Ishikawa (cell line): ENCODE results near the gene DENND4C.

Experiments used
- CEBPB ChIP-seq: IDR thresholded peaks from 2 replicates; pipeline ENCODE4 v1.6.1; 2012
- CREB1 ChIP-seq: IDR thresholded peaks from 2 replicates; pipeline ENCODE4 v1.6.1; 2012; ENCODE audit warnings: low read depth
- EGR1 ChIP-seq: IDR thresholded peaks from 2 replicates; pipeline ENCODE4 v1.6.1; 2012
- EP300 ChIP-seq: IDR thresholded peaks from 2 replicates; pipeline ENCODE4 v1.6.1; 2012; ENCODE audit warnings: borderline replicate concordance
- FOXM1 ChIP-seq: IDR thresholded peaks from 2 replicates; pipeline ENCODE4 v1.6.1; 2012; ENCODE audit warnings: low read depth, borderline replicate concordance
- MAX ChIP-seq: IDR thresholded peaks from 2 replicates; pipeline ENCODE4 v1.6.1; 2012
- NFIC ChIP-seq: IDR thresholded peaks from 2 replicates; pipeline ENCODE4 v1.6.1; 2012
- RAD21 ChIP-seq: IDR thresholded peaks from 2 replicates; pipeline ENCODE4 v1.6.1; 2012; ENCODE audit warnings: low read depth
- TAF1 ChIP-seq: IDR thresholded peaks from 2 replicates; pipeline ENCODE4 v1.6.1; 2012; ENCODE audit warnings: low read depth, mild to moderate bottlenecking
- TCF12 ChIP-seq: IDR thresholded peaks from 2 replicates; pipeline ENCODE4 v1.6.1; 2012; ENCODE audit warnings: low read depth
- TEAD4 ChIP-seq: IDR thresholded peaks from 2 replicates; pipeline ENCODE4 v1.6.1; 2012
- USF1 ChIP-seq: IDR thresholded peaks from 2 replicates; pipeline ENCODE4 v1.6.1; 2012
- YY1 ChIP-seq: IDR thresholded peaks from 2 replicates; pipeline ENCODE4 v1.6.1; 2012; ENCODE audit warnings: low read depth
- ZBTB7A ChIP-seq: IDR thresholded peaks from 2 replicates; pipeline ENCODE4 v1.6.1; 2012; ENCODE audit warnings: low read depth
- TF ChIP-seq, protein P1 (sequence below): IDR thresholded peaks from 2 replicates; pipeline ENCODE4 v1.6.1; 2012; ENCODE audit warnings: low read depth, mild to moderate bottlenecking

The DENND4C gene

GRCh38 chr9:19376931-19377330 is 146.4 kb downstream of the DENND4C start:
- no peak for TF ChIP-seq TEAD4
- no peak for TF ChIP-seq FOXM1
- TF ChIP-seq TCF12, result no peak
- no peak for TF ChIP-seq ZBTB7A
- TF ChIP-seq EP300, result no peak
- TF ChIP-seq CEBPB, result no peak

DNA sequence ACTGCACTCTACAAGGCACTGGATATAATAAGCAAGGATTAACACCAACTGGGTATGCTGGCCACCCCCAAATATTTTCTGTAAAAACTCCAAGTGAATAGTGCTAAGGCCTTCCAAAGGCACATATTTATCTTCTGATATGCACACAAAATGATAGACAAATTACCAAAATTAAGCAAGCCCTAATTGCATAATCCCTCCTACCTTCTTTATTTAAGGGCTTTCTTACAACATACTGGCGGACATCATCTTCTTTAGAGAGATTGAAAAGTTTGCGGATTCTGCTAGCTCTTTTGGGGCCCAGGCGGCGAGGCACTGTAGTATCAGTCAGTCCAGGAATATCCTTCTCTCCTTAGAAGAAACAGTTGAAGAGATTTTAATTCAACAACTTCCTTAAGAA is 147.7 kb downstream of the DENND4C start:
- no peak for TF ChIP-seq EP300
- no peak for TF ChIP-seq USF1
- no peak for TF ChIP-seq YY1
- no peak for TF ChIP-seq RAD21
- no peak for TF ChIP-seq TCF12
- TF ChIP-seq, protein P1, sequence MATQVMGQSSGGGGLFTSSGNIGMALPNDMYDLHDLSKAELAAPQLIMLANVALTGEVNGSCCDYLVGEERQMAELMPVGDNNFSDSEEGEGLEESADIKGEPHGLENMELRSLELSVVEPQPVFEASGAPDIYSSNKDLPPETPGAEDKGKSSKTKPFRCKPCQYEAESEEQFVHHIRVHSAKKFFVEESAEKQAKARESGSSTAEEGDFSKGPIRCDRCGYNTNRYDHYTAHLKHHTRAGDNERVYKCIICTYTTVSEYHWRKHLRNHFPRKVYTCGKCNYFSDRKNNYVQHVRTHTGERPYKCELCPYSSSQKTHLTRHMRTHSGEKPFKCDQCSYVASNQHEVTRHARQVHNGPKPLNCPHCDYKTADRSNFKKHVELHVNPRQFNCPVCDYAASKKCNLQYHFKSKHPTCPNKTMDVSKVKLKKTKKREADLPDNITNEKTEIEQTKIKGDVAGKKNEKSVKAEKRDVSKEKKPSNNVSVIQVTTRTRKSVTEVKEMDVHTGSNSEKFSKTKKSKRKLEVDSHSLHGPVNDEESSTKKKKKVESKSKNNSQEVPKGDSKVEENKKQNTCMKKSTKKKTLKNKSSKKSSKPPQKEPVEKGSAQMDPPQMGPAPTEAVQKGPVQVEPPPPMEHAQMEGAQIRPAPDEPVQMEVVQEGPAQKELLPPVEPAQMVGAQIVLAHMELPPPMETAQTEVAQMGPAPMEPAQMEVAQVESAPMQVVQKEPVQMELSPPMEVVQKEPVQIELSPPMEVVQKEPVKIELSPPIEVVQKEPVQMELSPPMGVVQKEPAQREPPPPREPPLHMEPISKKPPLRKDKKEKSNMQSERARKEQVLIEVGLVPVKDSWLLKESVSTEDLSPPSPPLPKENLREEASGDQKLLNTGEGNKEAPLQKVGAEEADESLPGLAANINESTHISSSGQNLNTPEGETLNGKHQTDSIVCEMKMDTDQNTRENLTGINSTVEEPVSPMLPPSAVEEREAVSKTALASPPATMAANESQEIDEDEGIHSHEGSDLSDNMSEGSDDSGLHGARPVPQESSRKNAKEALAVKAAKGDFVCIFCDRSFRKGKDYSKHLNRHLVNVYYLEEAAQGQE, result no peak
- no peak for TF ChIP-seq CREB1
- no peak for TF ChIP-seq EGR1
- no peak for TF ChIP-seq MAX
- no peak for TF ChIP-seq CEBPB
- TF ChIP-seq FOXM1, result no peak
- TF ChIP-seq TAF1, result no peak
- TF ChIP-seq NFIC, result no peak
- TF ChIP-seq ZBTB7A, result no peak
- no peak for TF ChIP-seq TEAD4

GRCh38 chr9:19378647-19379046 is 148.2 kb downstream of the DENND4C start:
- no peak for TF ChIP-seq USF1
- no peak for TF ChIP-seq CREB1
- no peak for TF ChIP-seq TAF1
- TF ChIP-seq CEBPB, result no peak
- no peak for TF ChIP-seq TEAD4
- TF ChIP-seq FOXM1, result no peak
- TF ChIP-seq, protein P1, result no peak
- no peak for TF ChIP-seq RAD21
- TF ChIP-seq TCF12, result no peak
- TF ChIP-seq EP300, result no peak
- TF ChIP-seq EGR1, result no peak
- no peak for TF ChIP-seq NFIC
- TF ChIP-seq ZBTB7A, result no peak

- TF ChIP-seq EGR1 (no peak), USF1 (no peak), TCF12 (no peak), TEAD4 (no peak), EP300 (no peak), RAD21 (no peak), CREB1 (no peak), MAX (no peak), CEBPB (no peak), TAF1 (no peak), FOXM1 (no peak), NFIC (no peak), YY1 (no peak), ZBTB7A (no peak)
- TF ChIP-seq, protein P1, result no peak
Measured at GRCh38 chr9:19379283-19379682, 148.8 kb downstream of the DENND4C start.
